Measurements from ENCODE around the gene POLR2E. TPM values are rescaled to one million over a fixed set of nuclear protein-coding genes. Genes with fewer than 3 reads are reported as not detected.

The POLR2E gene
- total RNA-seq, 1 experiment from 2014 or later = 237 TPM

GRCh38 chr19:1066748-1067340 is 28.3 kb downstream of the POLR2E start, which contains the start of gene ARHGAP45:
TSS of gene ARHGAP45 (plus strand) at chr19:1067167. CDS start at chr19:1067406, 239 bp downstream.
- no TSS peak for BruUV-seq (replicated peaks)
- intact Hi-C loops (cut with micrococcal nuclease; ENCODE audit: unreplicated experiment) = loop anchor here (5.0 kb wide), 1 partner anchor 35 kb away; the partner anchor contains the start of gene GPX4
- peak in 1 of 2 experiments; percentile 36 for DNase-seq

GRCh38 chr19:1066251-1066747 is 28.9 kb downstream of the POLR2E start:
- peaks cover 30% of the 10 kb centered on the region for H3F3A ChIP-seq (ENCODE audit: insufficient read depth, low read depth)
- H3K79me2 ChIP-seq (ENCODE audit: low read depth) = no peaks in the 10 kb centered on the region
- H3K27me3 ChIP-seq (ENCODE audit: insufficient read depth, low read depth) = no peaks in the 10 kb centered on the region
- H3K9me3 ChIP-seq (ENCODE audit: insufficient read depth, low read depth) = no peaks in the 10 kb centered on the region
- no peaks in the 10 kb centered on the region for H3K9me2 ChIP-seq (ENCODE audit: insufficient read depth)
- H3K4me3 ChIP-seq = peak overlapping the region; percentile 71
- no peaks in the 10 kb centered on the region for H4K20me1 ChIP-seq (ENCODE audit: insufficient read depth)
- H3K4me2 ChIP-seq = peak overlapping the region; percentile 97
- TF ChIP-seq CTCF (conservative IDR thresholded peaks at IDR 0.05) (no peak), EZH2 (IDR thresholded peaks at IDR 0.05; ENCODE audit: low read depth) (no peak)
- H3K27ac ChIP-seq = peak overlapping the region; percentile 57
- CTCF ChIA-PET = no interaction called here
- no peaks in the 10 kb centered on the region for H3K36me3 ChIP-seq (ENCODE audit: low read depth)
- peak; percentile 77 to 81 for DNase-seq
- peaks cover 19% of the 10 kb centered on the region for H3K4me1 ChIP-seq (replicated peaks; ENCODE audit: insufficient read depth)
- intact Hi-C loops (cut with micrococcal nuclease; ENCODE audit: unreplicated experiment) = loop anchor here (5.0 kb wide), 1 partner anchor 36 kb away; the partner anchor contains the start of gene GPX4
- no TSS peak for BruUV-seq (replicated peaks)
- POLR2A ChIA-PET (ENCODE audit: unreplicated experiment) = interaction anchor here (0.5 kb wide), 1 partner anchor 203 kb away, joined by 3 read pairs; the partner anchor contains the start of gene CIRBP
- H2AFZ ChIP-seq = no peak overlapping the region

More at GRCh38 chr19:1066748-1067340, 28.3 kb downstream of the POLR2E start, which contains the start of gene ARHGAP45:
- Histone ChIP-seq H2AFZ (peak within 1 kb of the TSS; percentile 79), H4K20me1 (ENCODE audit: insufficient read depth) (no peaks in the 10 kb centered on the region), H3K27me3 (ENCODE audit: insufficient read depth, low read depth) (no peaks in the 10 kb centered on the region), H3K27ac (peak within 1 kb of the TSS; percentile 57), H3K9me2 (ENCODE audit: insufficient read depth) (no peaks in the 10 kb centered on the region), H3K4me2 (peak within 1 kb of the TSS; percentile 97), H3K4me3 (peak within 1 kb of the TSS; percentile 71), H3K4me1 (replicated peaks; ENCODE audit: insufficient read depth) (peaks cover 19% of the 10 kb centered on the region), H3F3A (ENCODE audit: insufficient read depth, low read depth) (peaks cover 32% of the 10 kb centered on the region), H3K36me3 (ENCODE audit: low read depth) (no peaks in the 10 kb centered on the region), H3K9me3 (ENCODE audit: insufficient read depth, low read depth) (no peaks in the 10 kb centered on the region), H3K79me2 (ENCODE audit: low read depth) (no peaks in the 10 kb centered on the region)
- ChIA-PET CTCF (no interaction called here), POLR2A (ENCODE audit: unreplicated experiment) (interaction anchor here (0.7 kb wide), 2 partner anchors 50 to 105 kb away, joined by 3 read pairs; no protein-coding TSS in a partner anchor)
- TF ChIP-seq EZH2 (IDR thresholded peaks at IDR 0.05; ENCODE audit: low read depth) (no peak), CTCF (conservative IDR thresholded peaks at IDR 0.05) (no peak)

GRCh38 chr19:1065606-1066109 is 29.5 kb downstream of the POLR2E start:
- Histone ChIP-seq H3K79me2 (ENCODE audit: low read depth) (no peaks in the 10 kb centered on the region), H3F3A (ENCODE audit: insufficient read depth, low read depth) (peaks cover 30% of the 10 kb centered on the region), H3K4me1 (replicated peaks; ENCODE audit: insufficient read depth) (peaks cover 19% of the 10 kb centered on the region), H2AFZ (no peak overlapping the region), H3K27me3 (ENCODE audit: insufficient read depth, low read depth) (no peaks in the 10 kb centered on the region), H3K9me3 (ENCODE audit: insufficient read depth, low read depth) (no peaks in the 10 kb centered on the region), H4K20me1 (ENCODE audit: insufficient read depth) (no peaks in the 10 kb centered on the region), H3K36me3 (ENCODE audit: low read depth) (no peaks in the 10 kb centered on the region), H3K4me2 (peak overlapping the region; percentile 97), H3K27ac (peak overlapping the region; percentile 57), H3K4me3 (peak overlapping the region; percentile 71; the same call in 1 of the 2 replicates), H3K9me2 (ENCODE audit: insufficient read depth) (no peaks in the 10 kb centered on the region)
- intact Hi-C loops (cut with micrococcal nuclease; ENCODE audit: unreplicated experiment) = loop anchor here (5.0 kb wide), 1 partner anchor 37 kb away; the partner anchor contains the start of gene GPX4
- POLR2A ChIA-PET (ENCODE audit: unreplicated experiment) = interaction anchor here (0.5 to 0.6 kb wide), 2 partner anchors 38 to 203 kb away, joined by 3 to 27 read pairs; partner anchors contain the start of gene CIRBP
- CTCF ChIA-PET = no interaction called here
- BruUV-seq (replicated peaks) = no TSS peak
- TF ChIP-seq CTCF (conservative IDR thresholded peaks at IDR 0.05) (no peak), EZH2 (IDR thresholded peaks at IDR 0.05; ENCODE audit: low read depth) (no peak)
- peak; percentile 71 to 77 for DNase-seq
